Parathyroid adenoma (tissue), 2 donors: ENCODE data around the gene SCNN1G.

Experiments
- H2AFZ ChIP-seq: fragments of 300-600 bp; sonication (generic); one replicate; pipeline ENCODE4 v1.7.0; 2017; ENCODE audit warnings: antibody characterized with exemption, mild to moderate bottlenecking
- H3K27ac ChIP-seq: fragments of 300-600 bp; sonication (generic); one replicate; pipeline ENCODE4 v1.7.0; 2017
- H3K27me3 ChIP-seq: fragments of 300-600 bp; sonication (generic); one replicate; pipeline ENCODE4 v1.7.0; 2017; ENCODE audit warnings: low read length; ENCODE audit not compliant: control insufficient read depth, insufficient read depth
- H3K36me3 ChIP-seq: fragments of 300-600 bp; sonication (generic); one replicate; pipeline ENCODE4 v1.7.0; 2017; ENCODE audit warnings: low read length; ENCODE audit not compliant: control insufficient read depth, insufficient read depth
- H3K4me1 ChIP-seq: fragments of 300-600 bp; sonication (generic); one replicate; pipeline ENCODE4 v1.7.0; 2017; ENCODE audit warnings: control low read depth
- H3K4me2 ChIP-seq: fragments of 300-600 bp; sonication (generic); one replicate; pipeline ENCODE4 v1.7.0; 2017; ENCODE audit warnings: low read length
- H3K4me3 ChIP-seq: fragments of 300-600 bp; sonication (generic); one replicate; pipeline ENCODE4 v1.7.0; 2017; ENCODE audit warnings: low read depth, low read length
- H3K79me2 ChIP-seq: fragments of 300-600 bp; sonication (generic); one replicate; pipeline ENCODE4 v1.7.0; 2017; ENCODE audit warnings: control low read depth
- H3K9ac ChIP-seq: fragments of 300-600 bp; sonication (generic); one replicate; pipeline ENCODE4 v1.7.0; 2017; ENCODE audit warnings: mild to moderate bottlenecking
- H3K9me3 ChIP-seq: fragments of 300-600 bp; sonication (generic); one replicate; pipeline ENCODE4 v1.7.0; 2017; ENCODE audit warnings: low read length; ENCODE audit not compliant: control insufficient read depth
- TF ChIP-seq, protein P1 (sequence below): fragments of 300-600 bp; sonication (generic); IDR thresholded peaks from one replicate; pipeline ENCODE4 v1.7.0; 2017; ENCODE audit warnings: antibody characterized with exemption, mild to moderate bottlenecking
- donor health status: primary hyperparathyroidism.

The SCNN1G gene

DNA sequence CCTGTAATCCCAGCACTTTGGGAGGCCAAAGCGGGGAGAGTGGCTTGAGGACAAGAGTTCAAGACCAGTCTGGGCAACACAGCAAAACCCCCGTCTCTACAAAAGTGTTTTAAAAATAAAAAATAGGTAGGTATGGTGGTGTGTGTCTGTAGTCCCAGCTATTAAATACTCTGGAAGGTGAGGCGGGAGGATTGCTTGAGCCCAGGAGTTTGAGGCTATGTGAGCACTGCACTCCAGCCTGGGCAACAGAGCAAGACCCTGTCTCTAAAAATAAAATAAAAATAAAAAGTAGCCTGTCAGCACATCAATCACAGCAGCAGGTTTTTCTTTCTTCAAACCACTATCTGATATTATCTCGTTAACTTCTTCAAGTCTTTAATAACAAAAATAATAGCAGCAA is 34.9 kb upstream of the SCNN1G start:
- Histone ChIP-seq H3K27ac (no peak overlapping the region), H3K27me3 (no peaks in the 10 kb centered on the region), H3K9ac (no peak overlapping the region)

DNA sequence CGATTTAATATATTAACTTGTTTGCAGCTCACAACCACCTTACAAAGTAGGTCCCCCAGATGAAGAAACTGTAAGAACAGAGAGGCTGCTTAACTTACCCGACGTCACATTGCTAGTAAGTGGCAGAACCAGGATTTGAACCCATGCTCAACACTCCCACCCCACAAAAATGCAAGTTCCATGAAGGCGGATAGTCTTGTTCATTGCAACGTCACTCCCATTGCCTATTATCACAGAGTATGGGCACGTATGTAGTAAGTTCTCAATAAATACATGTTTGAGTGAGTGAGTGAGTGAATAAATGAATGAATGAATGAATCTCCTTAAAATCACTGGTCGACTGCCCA is 34.4 kb upstream of the SCNN1G start:
- TF ChIP-seq, protein P1, sequence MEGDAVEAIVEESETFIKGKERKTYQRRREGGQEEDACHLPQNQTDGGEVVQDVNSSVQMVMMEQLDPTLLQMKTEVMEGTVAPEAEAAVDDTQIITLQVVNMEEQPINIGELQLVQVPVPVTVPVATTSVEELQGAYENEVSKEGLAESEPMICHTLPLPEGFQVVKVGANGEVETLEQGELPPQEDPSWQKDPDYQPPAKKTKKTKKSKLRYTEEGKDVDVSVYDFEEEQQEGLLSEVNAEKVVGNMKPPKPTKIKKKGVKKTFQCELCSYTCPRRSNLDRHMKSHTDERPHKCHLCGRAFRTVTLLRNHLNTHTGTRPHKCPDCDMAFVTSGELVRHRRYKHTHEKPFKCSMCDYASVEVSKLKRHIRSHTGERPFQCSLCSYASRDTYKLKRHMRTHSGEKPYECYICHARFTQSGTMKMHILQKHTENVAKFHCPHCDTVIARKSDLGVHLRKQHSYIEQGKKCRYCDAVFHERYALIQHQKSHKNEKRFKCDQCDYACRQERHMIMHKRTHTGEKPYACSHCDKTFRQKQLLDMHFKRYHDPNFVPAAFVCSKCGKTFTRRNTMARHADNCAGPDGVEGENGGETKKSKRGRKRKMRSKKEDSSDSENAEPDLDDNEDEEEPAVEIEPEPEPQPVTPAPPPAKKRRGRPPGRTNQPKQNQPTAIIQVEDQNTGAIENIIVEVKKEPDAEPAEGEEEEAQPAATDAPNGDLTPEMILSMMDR: no peak
- Histone ChIP-seq H3K36me3 (no peaks in the 10 kb centered on the region), H3K27me3 (no peaks in the 10 kb centered on the region), H3K4me1 (peaks cover 6% of the 10 kb centered on the region), H3K27ac (peak overlapping the region; percentile 70), H3K4me3 (peak overlapping the region; percentile 68), H3K4me2 (peak overlapping the region; percentile 80), H3K79me2 (peaks cover 18% of the 10 kb centered on the region), H3K9me3 (no peaks in the 10 kb centered on the region), H3K9ac (no peak overlapping the region), H2AFZ (peak overlapping the region; percentile 85)

More for the DNA sequence above, 34.9 kb upstream of the SCNN1G start:
- H3K4me1 ChIP-seq: peaks cover 6% of the 10 kb centered on the region
- TF ChIP-seq, protein P1: no peak
- no peak overlapping the region for H3K4me2 ChIP-seq
- peaks cover 18% of the 10 kb centered on the region for H3K79me2 ChIP-seq
- H2AFZ ChIP-seq: no peak overlapping the region
- no peaks in the 10 kb centered on the region for H3K9me3 ChIP-seq
- no peak overlapping the region for H3K4me3 ChIP-seq
- no peaks in the 10 kb centered on the region for H3K36me3 ChIP-seq

DNA sequence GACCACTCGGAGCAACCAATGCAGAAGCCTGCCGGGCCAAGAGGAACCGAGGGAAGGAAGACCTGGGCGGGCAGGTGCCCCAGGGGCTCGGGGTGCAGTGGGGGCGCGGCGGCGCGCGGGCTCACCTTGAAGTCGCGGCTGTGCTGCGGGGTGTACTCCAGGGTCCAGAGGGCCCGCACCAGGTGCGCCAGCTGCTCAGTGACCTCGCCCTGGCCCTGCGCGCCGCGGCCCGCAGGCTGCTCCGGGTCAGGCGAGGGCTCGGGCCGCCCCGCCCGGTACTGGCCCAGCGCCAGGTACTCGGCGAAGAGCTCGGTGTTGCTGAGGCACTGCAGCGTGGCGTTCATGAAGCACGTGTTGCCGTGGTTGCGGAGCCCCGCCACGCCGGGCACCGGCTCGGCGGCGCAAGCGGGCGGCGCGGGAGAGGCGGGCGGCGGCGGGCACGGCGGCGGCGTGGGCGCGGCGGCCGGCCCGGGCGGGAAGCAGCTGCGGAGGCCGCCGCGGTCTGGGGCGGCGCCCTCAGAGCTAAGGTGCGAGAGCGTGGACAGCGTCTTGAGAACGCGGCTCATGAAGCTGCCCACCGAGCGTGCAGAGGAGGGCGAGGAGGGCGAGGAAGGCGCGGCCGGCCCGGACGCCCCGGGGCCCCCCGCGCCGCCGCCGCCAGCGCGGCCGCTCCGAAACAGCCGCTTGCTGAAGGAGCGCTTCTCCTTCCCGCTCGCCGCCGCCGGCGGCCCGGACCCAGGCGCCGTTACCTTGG is 33.9 kb upstream of the SCNN1G start:
- H3K27ac ChIP-seq: peak overlapping the region; percentile 70
- peaks cover 4% of the 10 kb centered on the region for H3K4me1 ChIP-seq
- H3K4me2 ChIP-seq: peak overlapping the region; percentile 80
- H3K9me3 ChIP-seq: no peaks in the 10 kb centered on the region
- no peaks in the 10 kb centered on the region for H3K27me3 ChIP-seq
- H3K79me2 ChIP-seq: peaks cover 18% of the 10 kb centered on the region
- no peaks in the 10 kb centered on the region for H3K36me3 ChIP-seq
- no peak overlapping the region for H3K9ac ChIP-seq
- TF ChIP-seq, protein P1: no peak
- H2AFZ ChIP-seq: peak overlapping the region; percentile 85
- peak overlapping the region; percentile 68 for H3K4me3 ChIP-seq

DNA sequence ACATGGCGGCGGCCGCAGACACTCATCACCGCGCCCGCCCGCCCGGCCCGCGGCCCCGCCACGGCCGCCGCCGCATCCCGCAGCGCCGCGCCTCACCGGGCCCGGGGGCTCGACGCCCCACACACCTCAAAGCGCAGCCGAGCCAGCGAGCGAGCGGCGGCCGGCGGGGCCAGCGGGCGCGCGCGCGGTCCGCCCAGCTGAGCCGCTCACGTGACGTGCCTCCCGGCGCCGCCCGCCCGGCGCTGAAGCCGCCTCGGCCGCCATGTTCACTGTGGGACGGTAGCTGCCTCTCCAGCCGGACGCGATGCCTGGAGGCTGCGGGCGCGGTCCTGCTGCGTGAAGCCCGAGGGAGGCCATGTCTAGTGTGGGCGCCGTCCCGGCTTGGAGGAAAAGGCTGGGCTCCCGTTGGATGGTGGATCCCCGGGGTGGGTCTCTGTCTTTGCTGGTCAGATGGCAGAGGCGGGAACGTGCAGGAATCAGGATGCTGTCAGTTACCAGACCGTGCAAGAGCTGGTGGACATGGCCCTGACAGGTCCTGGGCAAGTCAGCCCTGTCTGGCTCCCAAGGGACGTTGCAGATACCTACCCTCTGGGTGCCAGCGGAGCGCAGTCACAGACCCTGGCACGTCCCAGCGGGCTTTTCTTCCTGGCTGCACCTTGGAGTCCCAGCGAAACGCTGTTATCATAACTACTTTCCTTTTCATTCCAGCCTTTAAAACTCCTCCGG is 33.1 kb upstream of the SCNN1G start, which contains the start of gene USP31:
USP31 (minus strand) TSS at position 186 of the 726 bp plus-strand sequence; CDS start at position 4, 182 bp downstream.
- Histone ChIP-seq H3K4me1 (peaks cover 7% of the 10 kb centered on the region), H3K9me3 (no peaks in the 10 kb centered on the region), H3K4me3 (peak within 1 kb of the TSS; percentile 68), H3K4me2 (peak within 1 kb of the TSS; percentile 80), H3K36me3 (no peaks in the 10 kb centered on the region), H2AFZ (peak within 1 kb of the TSS; percentile 92), H3K27me3 (no peaks in the 10 kb centered on the region), H3K27ac (peak within 1 kb of the TSS; percentile 70), H3K79me2 (peaks cover 18% of the 10 kb centered on the region), H3K9ac (no peak within 1 kb of the TSS)
- TF ChIP-seq, protein P1: no peak
